Panc1 (cell line): ENCODE data around the gene KRTAP10-9. TPM values are rescaled to one million over a fixed set of nuclear protein-coding genes. Genes with fewer than 3 reads are reported as not detected.

Source experiments
- ATAC-seq: fragments of 200-7000 bp; cut with Tn5 transposase; 2 replicates; pipeline ENCODE4 v1.9.1; 2020; ENCODE audit warnings: mild to moderate bottlenecking, moderate library complexity
- BruUV-seq: library from RNA; stranded (reverse); fragments of 400-500 nt; replicated peaks from 2 replicates; lab custom pipeline; 2021; lab: Mats Ljungman, UMichigan
- CTCF ChIA-PET: fragments of 300-600 bp; sonication (Branson Sonifier 250); formaldehyde crosslinking; loops from one replicate; lab custom pipeline; 2022; ENCODE audit warnings: antibody characterized with exemption; lab: Charles Lee
- POLR2A ChIA-PET: fragments of 300-600 bp; sonication (Branson Sonifier 250); formaldehyde crosslinking; loops from one replicate; lab custom pipeline; 2022; ENCODE audit warnings: antibody characterized with exemption; lab: Charles Lee
- DNase-seq: peaks from one replicate; pipeline ENCODE4 v3.0.0-alpha.2; 2010; ENCODE audit warnings: low read depth, low spot score
- H3K27ac ChIP-seq: 2 replicates; pipeline ENCODE4 v1.5.1; 2011; ENCODE audit warnings: mild to moderate bottlenecking, low read length, inconsistent platforms
- H3K27me3 ChIP-seq: fragments of 200-500 bp; sonication (Bioruptor generic); 2 replicates; pipeline ENCODE4 v1.6.0; 2014; ENCODE audit warnings: low read length, inconsistent platforms; ENCODE audit not compliant: control insufficient read depth, insufficient read depth
- H3K36me3 ChIP-seq: fragments of 200-500 bp; sonication (Bioruptor generic); 2 replicates; pipeline ENCODE4 v1.5.1; 2014; ENCODE audit warnings: inconsistent platforms, mild to moderate bottlenecking, low read length, moderate library complexity; ENCODE audit not compliant: control insufficient read depth, insufficient read depth
- H3K4me1 ChIP-seq: 2 replicates; pipeline ENCODE4 v1.5.1; 2011; ENCODE audit warnings: inconsistent platforms, mild to moderate bottlenecking, low read length, moderate library complexity; ENCODE audit not compliant: control insufficient read depth, insufficient read depth
- H3K4me3 ChIP-seq, 2 experiments: 2 replicates each; pipeline ENCODE4 v1.5.1; 2011 to 2012; ENCODE audit warnings: low read depth in 2 of 2, low read length in 2 of 2, mild to moderate bottlenecking in 2 of 2, inconsistent platforms in 1 of 2, moderate library complexity in 1 of 2
- H3K9me3 ChIP-seq: fragments of 200-500 bp; sonication (Bioruptor generic); 2 replicates; pipeline ENCODE4 v1.5.1; 2014; ENCODE audit warnings: low read depth, mild to moderate bottlenecking, inconsistent platforms, low read length, moderate library complexity; ENCODE audit not compliant: control insufficient read depth, insufficient read depth
- POLR2AphosphoS5 ChIP-seq: IDR thresholded peaks from 2 replicates; pipeline ENCODE4 v1.6.1; 2012; ENCODE audit warnings: mild to moderate bottlenecking, low read depth, low read length, moderate library complexity
- REST ChIP-seq, 2 experiments: IDR thresholded peaks; 2 replicates each; pipeline ENCODE4 v1.6.1; 2011 to 2012; ENCODE audit warnings: low read depth in 2 of 2, control low read depth in 1 of 2, low read length in 1 of 2, mild to moderate bottlenecking in 1 of 2, moderate library complexity in 1 of 2; ENCODE audit not compliant: insufficient read depth in 1 of 2
- SIN3A ChIP-seq: IDR thresholded peaks from 2 replicates; pipeline ENCODE4 v1.6.1; 2012; ENCODE audit warnings: low read depth, mild to moderate bottlenecking, low read length, moderate library complexity, borderline replicate concordance; ENCODE audit not compliant: insufficient read depth
- TCF7L2 ChIP-seq: IDR thresholded peaks from 2 replicates; pipeline ENCODE4 v1.6.1; 2011; ENCODE audit warnings: mild to moderate bottlenecking, low read depth, low read length, inconsistent platforms
- in situ Hi-C: cut with HindIII; loops from 2 replicates; pipeline ENCODE4 v1.10.0; 2016; ENCODE audit warnings: low sequenced_read_pairs, low pct_unique_long_range_greater_than_20kb
- intact Hi-C: fragments of 100-400 bp; cut with micrococcal nuclease; formaldehyde crosslinking; loops from one replicate; pipeline ENCODE4 v1.10.0; 2022; ENCODE audit not compliant: unreplicated experiment
- total RNA-seq: library from RNA; stranded (reverse); gene quantifications from one replicate; pipeline ENCODE4 v1.2.1, GENCODE V29; 2021; ENCODE audit not compliant: unreplicated experiment
- TF ChIP-seq, protein P1 (sequence below): fragments of 450-650 bp; IDR thresholded peaks from 2 replicates; pipeline ENCODE4 v1.5.1; 2017; ENCODE audit warnings: mild to moderate bottlenecking

The KRTAP10-9 gene
- total RNA-seq, 1 experiment from 2014 or later, result not detected

DNA sequence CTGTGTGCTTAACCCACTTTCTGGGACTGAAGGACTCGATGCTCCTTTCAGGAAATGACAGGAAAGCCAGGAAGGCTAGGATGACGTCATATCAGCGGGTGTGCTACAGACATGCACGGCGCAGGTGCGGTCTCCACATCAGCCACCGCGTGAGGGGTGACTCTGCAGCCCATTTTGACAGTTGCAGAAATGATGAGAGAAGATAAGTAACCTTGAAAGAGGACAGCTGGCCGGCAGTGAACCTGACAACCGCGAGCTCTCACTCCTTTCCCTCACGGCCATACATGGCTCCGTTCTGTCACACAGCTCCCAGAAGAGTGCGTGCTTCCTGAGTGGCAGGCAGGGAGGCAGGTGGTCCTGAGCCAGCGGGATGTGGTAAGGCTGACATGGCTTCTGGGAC, 44.8 kb upstream of the KRTAP10-9 start:
- no peak for DNase-seq
- peaks cover 4% of the 10 kb centered on the region for H3K27me3 ChIP-seq
- CTCF ChIA-PET, result no interaction called here
- no peaks in the 10 kb centered on the region for H3K36me3 ChIP-seq
- H3K4me3 ChIP-seq, result no peak overlapping the region
- no peak overlapping the region for H3K27ac ChIP-seq
- POLR2A ChIA-PET, result no interaction called here
- no peak for ATAC-seq
- TF ChIP-seq POLR2AphosphoS5 (no peak), TCF7L2 (no peak), REST (IDR thresholded peaks at IDR 0.05; ENCODE audit: insufficient read depth in 1 of 2, low read depth in 2 of 2, low read length in 1 of 2) (no peak), SIN3A (no peak)
- TF ChIP-seq, protein P1, sequence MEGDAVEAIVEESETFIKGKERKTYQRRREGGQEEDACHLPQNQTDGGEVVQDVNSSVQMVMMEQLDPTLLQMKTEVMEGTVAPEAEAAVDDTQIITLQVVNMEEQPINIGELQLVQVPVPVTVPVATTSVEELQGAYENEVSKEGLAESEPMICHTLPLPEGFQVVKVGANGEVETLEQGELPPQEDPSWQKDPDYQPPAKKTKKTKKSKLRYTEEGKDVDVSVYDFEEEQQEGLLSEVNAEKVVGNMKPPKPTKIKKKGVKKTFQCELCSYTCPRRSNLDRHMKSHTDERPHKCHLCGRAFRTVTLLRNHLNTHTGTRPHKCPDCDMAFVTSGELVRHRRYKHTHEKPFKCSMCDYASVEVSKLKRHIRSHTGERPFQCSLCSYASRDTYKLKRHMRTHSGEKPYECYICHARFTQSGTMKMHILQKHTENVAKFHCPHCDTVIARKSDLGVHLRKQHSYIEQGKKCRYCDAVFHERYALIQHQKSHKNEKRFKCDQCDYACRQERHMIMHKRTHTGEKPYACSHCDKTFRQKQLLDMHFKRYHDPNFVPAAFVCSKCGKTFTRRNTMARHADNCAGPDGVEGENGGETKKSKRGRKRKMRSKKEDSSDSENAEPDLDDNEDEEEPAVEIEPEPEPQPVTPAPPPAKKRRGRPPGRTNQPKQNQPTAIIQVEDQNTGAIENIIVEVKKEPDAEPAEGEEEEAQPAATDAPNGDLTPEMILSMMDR, result no peak
- intact Hi-C loops (no loop called here), in situ Hi-C loops (no loop called here)
- 0 out of 2 replicates have a peak, but pooled peaks cover 7% of the 10 kb centered on the region for H3K9me3 ChIP-seq
- no TSS peak for BruUV-seq
- H3K4me1 ChIP-seq, result peaks cover 4% of the 10 kb centered on the region; the same call in 1 of the 2 replicates

DNA sequence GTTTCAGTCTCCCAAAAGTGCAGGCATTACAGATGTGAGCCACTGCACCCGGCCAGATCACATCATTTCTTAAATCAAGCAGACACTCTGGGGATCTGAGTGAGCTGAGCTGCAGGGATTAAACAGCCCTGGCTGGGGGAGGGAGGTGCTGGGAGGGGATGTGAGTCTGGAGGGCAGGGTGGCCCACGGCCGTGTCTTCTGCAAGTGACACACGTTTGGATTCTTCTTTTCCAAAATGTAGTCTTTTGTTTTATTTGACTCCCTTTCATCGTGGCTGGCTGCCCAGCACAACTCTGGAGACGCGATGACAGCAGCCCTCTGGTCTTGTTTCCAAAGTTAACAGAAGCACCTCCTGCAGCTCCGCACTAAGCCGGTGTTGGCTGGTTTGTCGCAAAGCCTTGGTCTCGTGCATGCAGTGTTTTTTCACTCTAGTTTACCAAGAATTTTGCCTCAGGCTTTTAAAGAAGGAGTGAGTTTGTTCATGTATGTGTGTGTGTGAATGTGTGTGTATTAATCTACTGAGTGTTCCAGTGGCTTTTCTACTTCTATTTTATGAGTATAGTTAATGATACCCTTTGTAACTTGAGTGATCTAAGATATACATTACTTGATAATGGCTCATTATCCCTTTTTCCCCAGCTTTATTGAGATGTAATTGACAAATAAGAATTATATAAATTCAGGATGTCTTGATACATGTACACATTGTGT, 43.6 kb upstream of the KRTAP10-9 start:
- H3K36me3 ChIP-seq, result no peaks in the 10 kb centered on the region
- intact Hi-C loops, result no loop called here
- in situ Hi-C loops, result no loop called here
- H3K4me3 ChIP-seq, result no peak overlapping the region
- peaks cover 4% of the 10 kb centered on the region for H3K27me3 ChIP-seq
- no peak for ATAC-seq
- TF ChIP-seq REST (IDR thresholded peaks at IDR 0.05; ENCODE audit: insufficient read depth in 1 of 2, low read depth in 2 of 2, low read length in 1 of 2), result no peak
- TF ChIP-seq SIN3A, result no peak
- TF ChIP-seq, protein P1, result no peak
- no peak for TF ChIP-seq POLR2AphosphoS5
- TF ChIP-seq TCF7L2, result no peak
- no TSS peak for BruUV-seq
- peaks cover 4% of the 10 kb centered on the region; the same call in 1 of the 2 replicates for H3K4me1 ChIP-seq
- no peak overlapping the region for H3K27ac ChIP-seq
- ChIA-PET POLR2A (no interaction called here), CTCF (no interaction called here)
- H3K9me3 ChIP-seq, result 0 out of 2 replicates have a peak, but pooled peaks cover 7% of the 10 kb centered on the region
- DNase-seq, result no peak
